ENCODE data around the gene TSPAN4.

The TSPAN4 gene

GRCh38 chr11:829847-830294 lies 12.8 kb upstream of the TSPAN4 start:
- no peaks in the 10 kb centered on the region for H3K9me3 ChIP-seq
- peaks cover 35% of the 10 kb centered on the region for H3K27me3 ChIP-seq
- TF ChIP-seq CTCF (IDR thresholded peaks at IDR 0.05; ENCODE audit: low read depth, low read length), result no peak
- DNase-seq, result no peak
- no peak overlapping the region; the same call in 1 of the 2 replicates for H3K4me3 ChIP-seq (ENCODE audit: low read depth, low read length)
- H3K4me1 ChIP-seq, result peaks cover 15% of the 10 kb centered on the region
- H3K36me3 ChIP-seq, result no peaks in the 10 kb centered on the region

- peak; percentile 81 for DNase-seq
- Histone ChIP-seq H3K9me3 (no peaks in the 10 kb centered on the region), H3K4me1 (peaks cover 15% of the 10 kb centered on the region), H3K27me3 (peaks cover 35% of the 10 kb centered on the region), H3K36me3 (no peaks in the 10 kb centered on the region), H3K4me3 (ENCODE audit: low read depth, low read length) (peak overlapping the region; percentile 35)
- no peak for TF ChIP-seq CTCF (IDR thresholded peaks at IDR 0.05; ENCODE audit: low read depth, low read length)
These were observed 12.1 kb upstream of the TSPAN4 start for GRCh38 chr11:830295-831117.

GRCh38 chr11:831118-831864 lies 11.4 kb upstream of the TSPAN4 start:
- TF ChIP-seq CTCF (IDR thresholded peaks at IDR 0.05; ENCODE audit: low read depth, low read length), result no peak
- Histone ChIP-seq H3K4me1 (peaks cover 15% of the 10 kb centered on the region), H3K27me3 (peaks cover 35% of the 10 kb centered on the region), H3K4me3 (ENCODE audit: low read depth, low read length) (no peak overlapping the region; the same call in 1 of the 2 replicates), H3K9me3 (no peaks in the 10 kb centered on the region), H3K36me3 (no peaks in the 10 kb centered on the region)
- DNase-seq, result peak; percentile 46

- peaks cover 27% of the 10 kb centered on the region for H3K27me3 ChIP-seq
- TF ChIP-seq CTCF (IDR thresholded peaks at IDR 0.05; ENCODE audit: low read depth, low read length), result no peak
- peak overlapping the region; percentile 32 for H3K4me3 ChIP-seq (ENCODE audit: low read depth, low read length)
- no peak for DNase-seq
- H3K36me3 ChIP-seq, result no peaks in the 10 kb centered on the region; the same call in 1 of the 2 replicates
- no peaks in the 10 kb centered on the region for H3K9me3 ChIP-seq
- H3K4me1 ChIP-seq, result peaks cover 15% of the 10 kb centered on the region
These were observed 10.6 kb upstream of the TSPAN4 start for GRCh38 chr11:831961-832528.

GRCh38 chr11:832529-833113 lies 10.0 kb upstream of the TSPAN4 start, which contains the start of gene CD151:
CD151 (plus strand) TSS chr11:832952; CDS start chr11:836070, 3,118 bp downstream.
- peak; percentile 67 for DNase-seq
- Histone ChIP-seq H3K4me3 (ENCODE audit: low read depth, low read length) (peak within 1 kb of the TSS; percentile 58), H3K9me3 (no peaks in the 10 kb centered on the region), H3K27me3 (peaks cover 21% of the 10 kb centered on the region), H3K36me3 (no peaks in the 10 kb centered on the region; the same call in 1 of the 2 replicates), H3K4me1 (peaks cover 15% of the 10 kb centered on the region)
- no peak for TF ChIP-seq CTCF (IDR thresholded peaks at IDR 0.05; ENCODE audit: low read depth, low read length)

Measured in BE2C (cell line).